ENCODE measurements around the gene UBE2Q2. TPM values are rescaled to one million over a fixed set of nuclear protein-coding genes. Genes with fewer than 3 reads are reported as not detected.

Gene UBE2Q2
- total RNA-seq, 3 donors from 2014 or later: 11.8 to 14.2 (median 13.3) TPM

DNA sequence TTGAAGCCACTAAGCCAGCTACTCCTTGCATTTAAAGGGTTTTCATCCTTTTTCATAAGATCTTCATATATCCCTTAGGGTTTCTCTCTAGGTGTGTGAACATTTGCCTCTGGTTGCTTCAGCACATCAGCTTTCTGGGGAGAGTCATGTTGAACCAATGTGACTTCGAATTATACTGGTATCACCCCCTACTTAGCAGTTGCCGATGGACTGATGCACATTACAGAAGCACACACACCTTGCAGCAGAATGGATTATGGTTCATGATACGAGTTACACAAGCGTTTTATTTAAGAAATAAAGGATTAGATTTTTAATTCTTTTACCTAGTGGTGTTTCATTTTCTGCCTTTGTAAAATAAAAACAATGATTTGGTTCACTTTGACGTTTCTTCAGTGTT, 100.0 kb downstream of the UBE2Q2 start:
- peaks cover 9% of the 10 kb centered on the region for H3K36me3 Mint-ChIP-seq (ENCODE audit: insufficient read depth)
- no peak for ATAC-seq
- peaks cover 18% of the 10 kb centered on the region for H3K27me3 Mint-ChIP-seq (ENCODE audit: low read depth)
- peaks cover 5% of the 10 kb centered on the region for H3K9me3 Mint-ChIP-seq
- no peak for DNase-seq
- H3K4me3 Mint-ChIP-seq: no peak overlapping the region
- no peaks in the 10 kb centered on the region for H3K4me1 Mint-ChIP-seq (ENCODE audit: low read depth)

DNA sequence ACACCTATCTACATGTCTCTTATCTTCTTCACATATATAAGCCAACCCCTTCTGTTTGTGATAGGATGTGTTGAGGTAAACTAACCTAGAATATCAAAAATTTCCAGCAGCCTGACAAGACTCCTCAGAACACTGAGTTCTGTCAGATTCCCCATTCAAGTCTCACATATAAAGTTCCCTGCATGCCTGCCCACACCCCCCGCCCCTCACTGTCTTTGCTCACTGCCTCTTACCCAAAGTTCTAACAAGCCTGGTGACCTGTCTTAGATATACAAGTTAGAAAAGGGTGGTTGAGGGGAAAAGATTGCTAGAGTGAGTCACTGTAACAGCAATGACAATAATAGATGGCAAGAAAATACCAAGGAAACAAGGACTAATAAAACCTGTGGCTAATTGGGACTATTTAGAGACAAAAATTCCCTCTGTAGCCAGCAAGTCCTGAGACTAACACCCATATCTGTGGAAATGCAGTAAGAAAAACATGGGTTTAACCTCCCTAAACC, 100.5 kb downstream of the UBE2Q2 start:
- Mint-ChIP-seq H3K27me3 (ENCODE audit: low read depth) (peaks cover 19% of the 10 kb centered on the region), H3K4me3 (no peak overlapping the region), H3K36me3 (ENCODE audit: insufficient read depth) (peaks cover 4% of the 10 kb centered on the region), H3K4me1 (ENCODE audit: low read depth) (no peaks in the 10 kb centered on the region), H3K9me3 (no peaks in the 10 kb centered on the region)
- ATAC-seq: no peak
- no peak for DNase-seq

DNA sequence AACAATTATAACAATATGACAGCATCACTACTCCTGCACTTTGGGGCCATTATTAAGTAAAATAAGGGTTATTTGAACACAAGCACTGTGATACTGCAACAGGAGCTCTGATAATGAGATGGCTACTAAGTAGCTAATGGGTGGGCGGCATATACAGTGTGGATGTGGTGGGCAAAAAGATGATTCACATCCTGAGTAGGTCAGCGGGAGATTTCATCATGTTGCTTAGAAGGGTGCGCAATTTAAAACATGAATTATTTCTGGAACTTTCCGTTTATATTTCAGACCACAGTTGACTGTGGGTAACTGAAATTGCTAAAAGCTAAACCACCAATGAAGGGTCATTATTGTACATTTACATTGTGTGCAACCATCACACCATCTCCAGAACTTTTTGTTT, 102.7 kb downstream of the UBE2Q2 start:
- Mint-ChIP-seq H3K4me3 (no peak overlapping the region), H3K9me3 (no peaks in the 10 kb centered on the region), H3K27me3 (ENCODE audit: low read depth) (peaks cover 34% of the 10 kb centered on the region), H3K36me3 (ENCODE audit: insufficient read depth) (no peaks in the 10 kb centered on the region), H3K4me1 (ENCODE audit: low read depth) (no peaks in the 10 kb centered on the region)
- ATAC-seq: no peak
- no peak for DNase-seq

DNA sequence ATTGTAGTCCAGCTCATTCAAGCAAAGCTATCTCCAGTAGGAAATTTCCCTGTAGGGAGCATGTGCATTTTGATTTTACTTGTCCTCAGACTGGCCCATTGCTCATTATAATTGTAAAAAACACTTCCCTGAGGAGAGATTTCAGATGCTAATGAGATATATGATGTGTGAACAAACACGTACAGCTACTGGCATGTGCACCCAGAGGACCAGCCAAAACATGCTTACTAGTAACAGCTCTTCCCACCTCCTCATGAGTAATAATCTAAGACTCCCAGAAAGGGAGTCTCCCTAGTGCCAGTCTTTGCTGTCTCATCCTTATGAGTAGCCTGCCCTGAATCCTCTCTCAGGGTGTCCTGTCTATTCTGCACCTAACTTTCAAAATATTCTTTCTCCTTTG, 103.8 kb downstream of the UBE2Q2 start:
- Mint-ChIP-seq H3K36me3 (ENCODE audit: insufficient read depth) (no peaks in the 10 kb centered on the region), H3K4me1 (ENCODE audit: low read depth) (no peaks in the 10 kb centered on the region), H3K27me3 (ENCODE audit: low read depth) (peaks cover 40% of the 10 kb centered on the region), H3K9me3 (no peaks in the 10 kb centered on the region), H3K4me3 (no peak overlapping the region)
- ATAC-seq (no peak), DNase-seq (no peak)

GRCh38 chr15:75948761-75949296, 105.6 kb downstream of the UBE2Q2 start:
- ATAC-seq: no peak
- Mint-ChIP-seq H3K4me3 (no peak overlapping the region), H3K36me3 (ENCODE audit: insufficient read depth) (no peaks in the 10 kb centered on the region), H3K4me1 (ENCODE audit: low read depth) (peaks cover 2% of the 10 kb centered on the region), H3K27me3 (ENCODE audit: low read depth) (peaks cover 44% of the 10 kb centered on the region), H3K9me3 (no peaks in the 10 kb centered on the region)
- no peak for DNase-seq

Other genes starting within 250 kb of the UBE2Q2 start
- gene SNUPN, start 217.7 kb upstream of the UBE2Q2 start, total RNA-seq: 10 to 100 TPM; 32.1 to 35.7 (median 32.8) TPM
- 100 to 1,000 TPM; 133 to 156 (median 142) TPM for gene IMP3, start 203.2 kb upstream of the UBE2Q2 start, total RNA-seq
- 1 to 10 TPM; 2.4 to 3.4 (median 2.5) TPM for gene SNX33, start 195.5 kb upstream of the UBE2Q2 start, total RNA-seq
- under 1 TPM in 1 of 3 donors, not detected in 2; 0.03 TPM for gene CSPG4, start 130.6 kb upstream of the UBE2Q2 start, total RNA-seq
- gene FBXO22, start 60.4 kb downstream of the UBE2Q2 start, total RNA-seq: 10 to 100 TPM; 30.1 to 36.2 (median 35.7) TPM
- under 1 TPM in 2 of 3 donors, not detected in 1; 0.20 to 0.41 TPM for gene NRG4, start 169.0 kb downstream of the UBE2Q2 start, total RNA-seq
- under 1 TPM in 2 of 3 donors, not detected in 1; 0.11 to 0.13 TPM for gene TMEM266, start 216.5 kb downstream of the UBE2Q2 start, total RNA-seq

Data from activated T-cell treated with anti-CD3 and anti-CD28 coated beads, Interleukin-2, amount 50 U/mL, for 4 hours (primary cell).